ENCODE data around the gene DYNLL1.

DNA sequence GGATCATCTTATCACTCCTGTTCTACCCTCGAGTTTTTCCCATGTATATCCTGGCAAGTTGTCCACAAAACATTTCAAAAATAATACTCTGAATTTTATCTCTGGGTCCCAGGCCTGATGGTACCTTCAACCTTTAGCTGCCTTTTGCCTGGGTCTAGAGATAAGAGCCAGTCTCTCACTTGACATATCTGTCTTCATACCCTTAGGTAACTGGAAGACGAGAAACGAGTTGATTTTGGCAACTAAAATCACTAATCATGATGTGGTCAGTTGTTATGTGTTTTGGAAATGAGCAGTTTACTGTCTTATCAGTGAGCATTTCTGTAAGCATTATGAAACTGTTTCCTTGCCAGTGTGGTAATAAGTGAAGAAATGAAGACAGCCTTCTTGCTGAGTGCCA is 44.5 kb downstream of the DYNLL1 start:
- TF ChIP-seq CTCF (conservative IDR thresholded peaks at IDR 0.05 in 1 of 2, IDR thresholded peaks at IDR 0.05 in 1 of 2; ENCODE audit: extremely low read depth in 1 of 2, insufficient read depth in 1 of 2, low read depth in 1 of 2, low read length in 2 of 2) (no peak), EZH2 (IDR thresholded peaks at IDR 0.05; ENCODE audit: borderline replicate concordance, low read length) (no peak)
